Hepatocyte (in vitro differentiated cells): ENCODE measurements around the gene NOD1. TPM values are rescaled to one million over a fixed set of nuclear protein-coding genes. Genes with fewer than 3 reads are reported as not detected.

Experiments
- DNase-seq: peaks from one replicate; pipeline ENCODE4 v3.0.0-alpha.2; 2016; ENCODE audit warnings: low spot score
- H2AFZ ChIP-seq: fragments of 200-600 bp; sonication (generic); 2 replicates; pipeline ENCODE4 v1.6.0; 2016; ENCODE audit warnings: antibody characterized with exemption, mild to moderate bottlenecking
- H3K27ac ChIP-seq: fragments of 200-600 bp; sonication (generic); 2 replicates; pipeline ENCODE4 v1.5.1; 2016; ENCODE audit warnings: mild to moderate bottlenecking
- H3K27me3 ChIP-seq: fragments of 200-600 bp; sonication (generic); 2 replicates; pipeline ENCODE4 v1.6.1; 2016
- H3K36me3 ChIP-seq: fragments of 200-600 bp; sonication (generic); replicated peaks from 2 replicates; pipeline ENCODE4 v1.5.1; 2016; ENCODE audit warnings: low read depth; ENCODE audit not compliant: insufficient read depth
- H3K4me1 ChIP-seq: fragments of 200-600 bp; sonication (generic); 2 replicates; pipeline ENCODE4 v1.5.1; 2016; ENCODE audit warnings: mild to moderate bottlenecking, moderate library complexity; ENCODE audit not compliant: insufficient read depth
- H3K4me2 ChIP-seq: fragments of 200-600 bp; sonication (generic); 2 replicates; pipeline ENCODE4 v1.6.0; 2016
- H3K4me3 ChIP-seq: fragments of 200-600 bp; sonication (generic); 2 replicates; pipeline ENCODE4 v1.5.1; 2016; ENCODE audit warnings: mild to moderate bottlenecking
- H3K79me2 ChIP-seq: fragments of 200-600 bp; sonication (generic); 2 replicates; pipeline ENCODE4 v1.6.0; 2017; ENCODE audit warnings: mild to moderate bottlenecking
- H3K9me2 ChIP-seq: fragments of 200-600 bp; sonication (generic); replicated peaks from 2 replicates; pipeline ENCODE4 v1.6.0; 2017; ENCODE audit warnings: mild to moderate bottlenecking; ENCODE audit not compliant: insufficient read depth
- H3K9me3 ChIP-seq: fragments of 200-600 bp; sonication (generic); 2 replicates; pipeline ENCODE4 v1.5.1; 2016; ENCODE audit warnings: low read depth, mild to moderate bottlenecking
- H4K20me1 ChIP-seq: fragments of 200-600 bp; sonication (generic); 2 replicates; pipeline ENCODE4 v1.6.0; 2016; ENCODE audit warnings: mild to moderate bottlenecking; ENCODE audit not compliant: insufficient read depth, poor library complexity, severe bottlenecking
- CTCF ChIP-seq: fragments of 200-600 bp; sonication (generic); IDR thresholded peaks from 2 replicates; pipeline ENCODE4 v1.5.1; 2016; ENCODE audit warnings: antibody characterized with exemption, mild to moderate bottlenecking; ENCODE audit not compliant: poor library complexity
- EZH2 ChIP-seq: fragments of 200-600 bp; sonication (generic); IDR thresholded peaks from 2 replicates; pipeline ENCODE4 v1.6.1; 2016; ENCODE audit warnings: antibody characterized with exemption, mild to moderate bottlenecking, borderline replicate concordance
- EZH2phosphoT487 ChIP-seq: fragments of 200-600 bp; sonication (generic); IDR thresholded peaks from one replicate; pipeline ENCODE4 v1.6.1; 2018; ENCODE audit warnings: antibody characterized with exemption, mild to moderate bottlenecking, low read depth, moderate library complexity; ENCODE audit not compliant: unreplicated experiment, severe bottlenecking
- WGBS: methylation state at CpG from one replicate; pipeline ENCODE4 v1.1.6; 2016; ENCODE audit warnings: low lambda C conversion rate; ENCODE audit errors: missing lambda C conversion rate; 5-methylcytosine and 5-hydroxymethylcytosine counted together
- polyA plus RNA-seq: library from polyadenylated mRNA; unstranded; fragments of >200 nt; fragmentation: Nextera tagmentation; extraction: Ambion mirVana; gene quantifications from 2 replicates; pipeline ENCODE4 v1.2.1, GENCODE V29; 2016
- total RNA-seq: library from RNA; depleted of rRNA; stranded (reverse); fragments of >200 nt; gene quantifications from 2 replicates; pipeline ENCODE4 v1.2.3, GENCODE V29; 2014

The NOD1 gene
- total and polyA plus RNA-seq, 2 experiments from 2014 or later = 3.0 to 6.1 TPM

- Histone ChIP-seq H3K4me2 (no peak overlapping the region), H2AFZ (no peak overlapping the region), H3K36me3 (no peaks in the 10 kb centered on the region), H3K27me3 (no peaks in the 10 kb centered on the region), H3K9me2 (no peaks in the 10 kb centered on the region), H4K20me1 (no peaks in the 10 kb centered on the region), H3K79me2 (no peaks in the 10 kb centered on the region), H3K4me3 (no peak overlapping the region), H3K27ac (no peak overlapping the region), H3K9me3 (no peaks in the 10 kb centered on the region), H3K4me1 (no peaks in the 10 kb centered on the region)
- DNase-seq = no peak
- TF ChIP-seq EZH2phosphoT487 = no peak
- TF ChIP-seq EZH2 = no peak
- TF ChIP-seq CTCF = no peak
- 86% methylated on average over 3 of the region's 3 CpGs for WGBS
Observed at GRCh38 chr7:30403477-30403876, 75.1 kb downstream of the NOD1 start.

GRCh38 chr7:30396389-30396788 lies 82.2 kb downstream of the NOD1 start:
- no peak overlapping the region for H3K27ac ChIP-seq
- 85% methylated on average over 7 of the region's 7 CpGs for WGBS
- DNase-seq = no peak
- no peaks in the 10 kb centered on the region for H3K79me2 ChIP-seq
- no peaks in the 10 kb centered on the region for H3K36me3 ChIP-seq
- H3K4me1 ChIP-seq = no peaks in the 10 kb centered on the region
- TF ChIP-seq EZH2phosphoT487 (no peak), CTCF (no peak), EZH2 (no peak)
- no peaks in the 10 kb centered on the region for H3K9me2 ChIP-seq
- no peak overlapping the region for H3K4me3 ChIP-seq
- H3K9me3 ChIP-seq = no peaks in the 10 kb centered on the region
- no peak overlapping the region for H2AFZ ChIP-seq
- no peak overlapping the region for H3K4me2 ChIP-seq
- H3K27me3 ChIP-seq = no peaks in the 10 kb centered on the region
- no peaks in the 10 kb centered on the region for H4K20me1 ChIP-seq

- 90% methylated on average over 4 of the region's 4 CpGs for WGBS
Observed at GRCh38 chr7:30395676-30396075, 82.9 kb downstream of the NOD1 start.

More at GRCh38 chr7:30395676-30396075, 82.9 kb downstream of the NOD1 start:
- H3K4me1 ChIP-seq = no peaks in the 10 kb centered on the region
- no peaks in the 10 kb centered on the region for H3K27me3 ChIP-seq
- DNase-seq = no peak
- H3K27ac ChIP-seq = no peak overlapping the region
- no peaks in the 10 kb centered on the region for H3K79me2 ChIP-seq
- no peak for TF ChIP-seq CTCF
- no peak for TF ChIP-seq EZH2phosphoT487
- TF ChIP-seq EZH2 = no peak
- H3K4me3 ChIP-seq = no peak overlapping the region
- H3K36me3 ChIP-seq = no peaks in the 10 kb centered on the region
- H3K4me2 ChIP-seq = no peak overlapping the region
- no peaks in the 10 kb centered on the region for H3K9me3 ChIP-seq
- H3K9me2 ChIP-seq = no peaks in the 10 kb centered on the region
- no peak overlapping the region for H2AFZ ChIP-seq
- H4K20me1 ChIP-seq = no peaks in the 10 kb centered on the region
